Uterus (tissue), 4 donors: Measurements from ENCODE around the gene TFF2. TPM values are rescaled to one million over a fixed set of nuclear protein-coding genes. Genes with fewer than 3 reads are reported as not detected.
A peak's percentile ranks its signal among the peaks of the same experiment; 100 is the strongest.

Experiments used
- DNase-seq, 2 donors: peaks; one replicate each; pipeline ENCODE4 v3.0.0-alpha.2; 2019 to 2020
- H3K27ac ChIP-seq, 2 donors: fragments of 200-600 bp; sonication (generic); 1 replicate in 1 of 2; 2 replicates in 1 of 2; pipeline ENCODE4 v1.5.1; 2016 to 2018
- H3K27me3 ChIP-seq, 2 donors: fragments of 200-600 bp; sonication (generic); one replicate each; pipeline ENCODE4 v1.5.1; 2018 to 2019; ENCODE audit warnings: control low read depth in 1 of 2
- H3K36me3 ChIP-seq, 2 donors: fragments of 200-600 bp; sonication (generic); one replicate each; pipeline ENCODE4 v1.5.1; 2019; ENCODE audit warnings: control low read depth in 1 of 2
- H3K4me1 ChIP-seq, 2 donors: fragments of 200-600 bp; sonication (generic); one replicate each; pipeline ENCODE4 v1.5.1; 2018 to 2019; ENCODE audit warnings: control low read depth in 1 of 2
- H3K4me3 ChIP-seq, 2 donors: fragments of 200-600 bp; sonication (generic); 1 replicate in 1 of 2; 2 replicates in 1 of 2; pipeline ENCODE4 v1.5.1; 2018 to 2019; ENCODE audit warnings: mild to moderate bottlenecking in 1 of 2
- H3K9me3 ChIP-seq, 2 donors: fragments of 200-600 bp; sonication (generic); one replicate each; pipeline ENCODE4 v1.5.1; 2019; ENCODE audit warnings: control low read depth in 1 of 2
- POLR2A ChIP-seq, 2 donors: fragments of 450-650 bp; IDR thresholded peaks; one replicate each; pipeline ENCODE4 v1.6.1; 2016; ENCODE audit warnings: antibody characterized with exemption in 2 of 2, mild to moderate bottlenecking in 1 of 2, moderate library complexity in 1 of 2
- intact Hi-C: fragments of 100-400 bp; cut with DNase I; formaldehyde crosslinking; loops from one replicate; pipeline ENCODE4 v1.15.1; 2023; ENCODE audit warnings: low total_unique reads
- total RNA-seq, 4 donors: library from RNA; depleted of rRNA in 3 of 4; stranded (reverse); fragments of >200 nt in 3 of 4; gene quantifications; one replicate each; pipeline versions ENCODE4 v1.1.0 to v1.2.4, GENCODE V29; 2014 to 2023
- TF ChIP-seq, protein P1 (sequence below), 4 experiments: fragments of 200-600 bp in 2 of 4; fragments of 450-650 bp in 2 of 4; sonication (generic) in 2 of 4; IDR thresholded peaks; one replicate each; pipeline ENCODE4 v1.5.1; 2016 to 2019; ENCODE audit warnings: antibody characterized with exemption in 4 of 4, mild to moderate bottlenecking in 2 of 4, moderate library complexity in 1 of 4
- donor health status: DM: yes; HTN: yes; CAD: no.

TFF2 gene
- total RNA-seq, 4 donors from 2014 or later = not detected

DNA sequence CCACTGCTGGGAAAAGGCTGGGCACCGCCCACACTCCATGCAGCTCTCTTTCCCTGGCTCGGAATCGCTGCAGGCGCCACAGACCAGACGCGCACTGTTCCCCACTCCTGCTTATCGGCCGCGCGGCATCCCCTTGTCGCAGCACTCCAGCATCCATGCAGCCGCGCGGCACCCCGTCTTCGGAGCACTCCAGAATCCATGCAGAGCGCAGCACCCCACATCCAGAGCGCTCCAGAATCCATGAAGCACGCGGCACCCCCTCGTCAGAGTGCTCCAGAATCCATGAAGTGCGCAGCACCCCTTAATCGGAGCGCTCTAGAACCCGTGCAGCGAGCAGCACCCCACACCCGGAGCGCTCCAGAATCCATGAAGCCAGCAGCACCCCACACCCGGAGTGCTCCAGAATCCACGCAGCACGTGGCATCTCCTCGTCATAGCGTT, 45.1 kb downstream of the TFF2 start:
- TF ChIP-seq, protein P1, sequence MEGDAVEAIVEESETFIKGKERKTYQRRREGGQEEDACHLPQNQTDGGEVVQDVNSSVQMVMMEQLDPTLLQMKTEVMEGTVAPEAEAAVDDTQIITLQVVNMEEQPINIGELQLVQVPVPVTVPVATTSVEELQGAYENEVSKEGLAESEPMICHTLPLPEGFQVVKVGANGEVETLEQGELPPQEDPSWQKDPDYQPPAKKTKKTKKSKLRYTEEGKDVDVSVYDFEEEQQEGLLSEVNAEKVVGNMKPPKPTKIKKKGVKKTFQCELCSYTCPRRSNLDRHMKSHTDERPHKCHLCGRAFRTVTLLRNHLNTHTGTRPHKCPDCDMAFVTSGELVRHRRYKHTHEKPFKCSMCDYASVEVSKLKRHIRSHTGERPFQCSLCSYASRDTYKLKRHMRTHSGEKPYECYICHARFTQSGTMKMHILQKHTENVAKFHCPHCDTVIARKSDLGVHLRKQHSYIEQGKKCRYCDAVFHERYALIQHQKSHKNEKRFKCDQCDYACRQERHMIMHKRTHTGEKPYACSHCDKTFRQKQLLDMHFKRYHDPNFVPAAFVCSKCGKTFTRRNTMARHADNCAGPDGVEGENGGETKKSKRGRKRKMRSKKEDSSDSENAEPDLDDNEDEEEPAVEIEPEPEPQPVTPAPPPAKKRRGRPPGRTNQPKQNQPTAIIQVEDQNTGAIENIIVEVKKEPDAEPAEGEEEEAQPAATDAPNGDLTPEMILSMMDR (IDR thresholded peaks at IDR 0.05) = no peak
- TF ChIP-seq POLR2A (IDR thresholded peaks at IDR 0.05) = no peak
- H3K36me3 ChIP-seq = no peaks in the 10 kb centered on the region
- no peaks in the 10 kb centered on the region for H3K9me3 ChIP-seq
- no peak for DNase-seq
- H3K27ac ChIP-seq = no peak overlapping the region
- H3K4me1 ChIP-seq = peaks cover 0 to 4% of the 10 kb centered on the region in 2 donors
- no peak overlapping the region for H3K4me3 ChIP-seq
- intact Hi-C loops = no loop called here
- peaks cover 0 to 8% of the 10 kb centered on the region in 2 donors for H3K27me3 ChIP-seq

DNA sequence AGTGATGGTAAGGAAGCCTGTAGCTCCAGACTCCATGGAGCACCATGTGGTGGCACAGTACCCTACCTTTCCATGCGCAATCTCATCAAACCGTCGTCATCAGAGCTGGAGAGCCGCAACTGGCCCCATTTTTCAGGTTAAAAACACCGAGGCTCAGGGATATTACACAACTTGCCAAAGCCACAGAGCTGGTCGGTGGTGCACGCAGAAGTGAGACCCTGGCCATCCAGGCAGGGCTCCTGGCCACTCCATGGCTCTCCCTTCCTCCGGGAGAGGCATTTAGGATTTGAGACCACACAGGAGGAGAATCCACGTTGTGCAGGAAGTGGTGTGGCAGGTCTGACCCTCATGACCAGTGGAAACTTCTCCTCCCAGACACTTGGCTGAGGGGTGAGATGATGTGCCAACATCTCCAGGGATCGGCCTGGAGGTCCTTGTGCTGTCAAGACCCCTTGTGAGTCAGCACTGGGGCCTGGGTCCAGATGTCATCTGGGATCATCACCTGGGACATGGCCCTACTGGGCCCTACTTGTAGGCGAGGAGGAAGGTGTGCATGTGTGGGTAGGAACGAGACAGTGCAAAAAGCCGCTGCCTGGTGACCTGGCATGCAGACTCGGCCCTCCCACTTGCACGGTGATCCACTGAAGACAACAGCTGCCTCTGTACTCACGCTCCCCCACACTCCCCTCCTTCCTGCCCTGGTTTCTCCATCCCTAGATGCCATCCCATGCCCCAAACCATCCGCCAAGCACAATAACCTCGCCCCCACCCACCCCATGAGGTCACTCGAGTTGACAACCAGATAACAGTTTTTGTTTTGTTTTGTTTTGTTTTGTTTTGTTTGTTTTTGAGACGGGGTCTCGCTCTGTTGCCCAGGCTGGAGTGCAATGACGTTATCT, 46.0 kb downstream of the TFF2 start:
- TF ChIP-seq, protein P1 (IDR thresholded peaks at IDR 0.05) = no peak
- no peak for TF ChIP-seq POLR2A (IDR thresholded peaks at IDR 0.05)
- no peak for DNase-seq
- no peaks in the 10 kb centered on the region for H3K36me3 ChIP-seq
- no peaks in the 10 kb centered on the region for H3K9me3 ChIP-seq
- no peak overlapping the region for H3K4me3 ChIP-seq
- H3K4me1 ChIP-seq = peaks cover 0 to 3% of the 10 kb centered on the region in 2 donors
- intact Hi-C loops = no loop called here
- H3K27me3 ChIP-seq = peaks cover 0 to 8% of the 10 kb centered on the region in 2 donors
- H3K27ac ChIP-seq = no peak overlapping the region

DNA sequence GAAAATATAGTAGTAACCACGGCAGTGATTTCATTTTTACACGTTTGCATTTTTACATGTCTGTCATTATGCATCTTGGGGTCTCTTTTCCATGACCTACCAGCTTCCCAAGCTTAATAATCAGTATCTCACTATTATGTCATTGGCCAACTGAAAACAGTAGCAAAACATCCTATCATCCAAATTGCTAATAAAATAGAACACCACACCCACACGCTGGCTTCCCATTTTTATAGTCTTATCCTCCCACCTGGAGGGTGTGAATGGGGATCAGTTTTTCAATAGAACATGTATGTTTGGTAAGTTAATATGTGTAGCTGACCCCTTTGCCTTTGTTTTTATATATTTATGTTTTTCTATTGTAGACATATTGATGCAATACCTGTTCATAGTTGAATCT, 47.4 kb downstream of the TFF2 start:
- H3K9me3 ChIP-seq = no peaks in the 10 kb centered on the region
- no peaks in the 10 kb centered on the region for H3K4me1 ChIP-seq
- peaks cover 0 to 8% of the 10 kb centered on the region in 2 donors for H3K27me3 ChIP-seq
- no peak for TF ChIP-seq POLR2A (IDR thresholded peaks at IDR 0.05)
- TF ChIP-seq, protein P1 (IDR thresholded peaks at IDR 0.05) = no peak
- no peak overlapping the region for H3K27ac ChIP-seq
- H3K36me3 ChIP-seq = no peaks in the 10 kb centered on the region
- intact Hi-C loops = no loop called here
- no peak overlapping the region for H3K4me3 ChIP-seq
- DNase-seq = no peak

DNA sequence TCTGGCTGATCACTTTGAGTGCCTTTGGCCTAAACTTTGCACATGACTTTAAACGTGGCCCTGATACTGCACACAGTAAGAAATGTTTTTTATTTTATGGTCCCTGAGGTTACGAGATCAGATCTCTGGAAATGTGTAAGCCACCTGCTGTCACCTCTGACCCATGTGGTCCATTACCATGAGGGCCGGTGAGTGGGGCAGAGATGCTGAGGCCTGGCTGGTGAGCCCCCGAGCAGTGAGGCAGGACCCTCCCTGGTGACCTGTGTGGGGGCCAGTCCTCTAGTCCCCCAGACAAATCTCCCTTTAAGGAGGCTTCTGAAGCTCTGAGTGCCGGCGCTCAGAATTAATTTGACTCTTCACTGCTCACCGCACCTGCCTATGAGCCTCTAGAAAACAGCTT, 48.0 kb downstream of the TFF2 start:
- Histone ChIP-seq H3K4me3 (no peak overlapping the region), H3K36me3 (no peaks in the 10 kb centered on the region), H3K4me1 (no peaks in the 10 kb centered on the region), H3K27ac (no peak overlapping the region), H3K9me3 (no peaks in the 10 kb centered on the region), H3K27me3 (peaks cover 0 to 3% of the 10 kb centered on the region in 2 donors)
- no peak for DNase-seq
- TF ChIP-seq, protein P1 (IDR thresholded peaks at IDR 0.05) = no peak
- TF ChIP-seq POLR2A (IDR thresholded peaks at IDR 0.05) = no peak
- intact Hi-C loops = no loop called here

GRCh38 chr21:42302076-42302650, 48.6 kb downstream of the TFF2 start:
- DNase-seq = no peak
- Histone ChIP-seq H3K27ac (peak overlapping the region; percentile 49 to 59), H3K4me3 (no peak overlapping the region), H3K27me3 (no peaks in the 10 kb centered on the region), H3K9me3 (no peaks in the 10 kb centered on the region), H3K4me1 (no peaks in the 10 kb centered on the region), H3K36me3 (no peaks in the 10 kb centered on the region)
- TF ChIP-seq, protein P1 (IDR thresholded peaks at IDR 0.05) = no peak
- TF ChIP-seq POLR2A (IDR thresholded peaks at IDR 0.05) = no peak
- intact Hi-C loops = no loop called here
